ENCODE data around the gene PDE6A. TPM values are rescaled to one million over a fixed set of nuclear protein-coding genes. Genes with fewer than 3 reads are reported as not detected.

PDE6A gene
- total and polyA plus RNA-seq, 9 of the 15 experiments (the other 6 are each of a cell fraction or from before 2014, with no cell fraction given) = 0.01 to 0.04 (median 0.01) TPM; not detected in 6

- H2AFZ ChIP-seq (ENCODE audit: low read depth, low read length) = no peak overlapping the region
- ChIA-PET CTCF (ENCODE audit: low intra/inter-chr PET ratio) (interaction anchor here (0.6 to 2.3 kb wide), 9 partner anchors 11 to 470 kb away, joined by 3 to 9 read pairs (median 4); no protein-coding TSS in a partner anchor), POLR2A (interaction anchor here (0.6 to 2.0 kb wide), 11 partner anchors 9 to 228 kb away, joined by 3 to 8 read pairs (median 4); partner anchors contain the start of genes HMGXB3 and TIGD6)
- no peaks in the 10 kb centered on the region for H3K9me1 ChIP-seq (ENCODE audit: control insufficient read depth, insufficient read depth, low read length)
- peaks cover 41% of the 10 kb centered on the region for H3K36me3 ChIP-seq (ENCODE audit: control insufficient read depth, insufficient read depth, low read length)
- peak; percentile 96 for ATAC-seq
- H4K20me1 ChIP-seq (replicated peaks; ENCODE audit: control insufficient read depth, insufficient read depth, low read length) = no peaks in the 10 kb centered on the region; the same call in 1 of the 2 replicates
- H3K27ac ChIP-seq (ENCODE audit: extremely low read depth, low read depth, low read length) = no peak overlapping the region; the same call in 2 of the 3 replicates
- H3K4me3 ChIP-seq = no peak overlapping the region
- H3K9ac ChIP-seq (ENCODE audit: insufficient read depth in 1 of 2, low read depth in 2 of 2, low read length in 2 of 2) = no peak overlapping the region
- intact Hi-C loops (cut with micrococcal nuclease) (loop anchor here (1.0 to 5.0 kb wide), 3 partner anchors 110 to 216 kb away; partner anchors contain the start of gene SLC26A2), in situ Hi-C loops (cut with MboI) (loop anchor here (10.0 kb wide), 1 partner anchor 112 kb away; the partner anchor contains the start of gene SLC26A2)
- WGBS (ENCODE audit: insufficient coverage, low coverage, missing lambda C conversion rate) = 40% methylated on average over 12 of the region's 12 CpGs
- peak; percentile 94 for FAIRE-seq
- no peak overlapping the region for H3K4me2 ChIP-seq (ENCODE audit: insufficient read depth, low read length)
- H3K4me1 ChIP-seq (replicated peaks in 1 of 2; ENCODE audit: control insufficient read depth in 2 of 2, insufficient read depth in 2 of 2, low read length in 2 of 2) = no peaks in the 10 kb centered on the region
- no TSS peak for BruUV-seq (replicated peaks)
- DNase-seq (ENCODE audit: extremely low read depth in 1 of 4, low spot score in 3 of 4) = peak; percentile 68 to 82 (median 71)
- no peaks in the 10 kb centered on the region for H3K79me2 ChIP-seq (ENCODE audit: control insufficient read depth, insufficient read depth, low read length)
- no peaks in the 10 kb centered on the region for H3K27me3 ChIP-seq (ENCODE audit: control insufficient read depth in 2 of 2, insufficient read depth in 2 of 2, low read length in 2 of 2)
- no peaks in the 10 kb centered on the region for H3K9me3 ChIP-seq (replicated peaks; ENCODE audit: control insufficient read depth, insufficient read depth, low read depth, low read length)
- TF ChIP-seq STAT6 (CRISPR knock-in tag; IDR thresholded peaks at IDR 0.05) (no peak), PRPF4 (IDR thresholded peaks at IDR 0.05; ENCODE audit: insufficient read depth, low read depth, low read length, poor library complexity, severe bottlenecking) (no peak), STAG1 (CRISPR knock-in tag; IDR thresholded peaks at IDR 0.05; ENCODE audit: borderline replicate concordance) (peak; percentile 12; the same call in 1 of the 2 replicates), REST (IDR thresholded peaks at IDR 0.05; ENCODE audit: borderline replicate concordance) (peak; percentile 67; the same call in 1 of the 2 replicates), REST (CRISPR knock-in tag; IDR thresholded peaks at IDR 0.05; ENCODE audit: low read depth) (no peak), ZNF830 (CRISPR knock-in tag; IDR thresholded peaks at IDR 0.05) (no peak), ZNF3 (CRISPR knock-in tag; IDR thresholded peaks at IDR 0.05) (no peak), ZNF75A (CRISPR knock-in tag; IDR thresholded peaks at IDR 0.05) (no peak), ZNF655 (CRISPR knock-in tag; IDR thresholded peaks at IDR 0.05) (no peak)
These were observed 91.8 kb downstream of the PDE6A start for GRCh38 chr5:149852641-149853330.
